GM23338 (cell line): ENCODE measurements around the gene UCK1. TPM values are rescaled to one million over a fixed set of nuclear protein-coding genes. Genes with fewer than 3 reads are reported as not detected.

ENCODE experiments used
- ATAC-seq: fragments of 200-7000 bp; cut with Tn5 transposase; 3 replicates; pipeline ENCODE4 v1.9.1; 2020
- DNase-seq: peaks from one replicate; pipeline ENCODE4 v3.0.0-alpha.2; 2015; ENCODE audit warnings: low spot score
- H2AFZ ChIP-seq: fragments of 200-600 bp; sonication (generic); 2 replicates; pipeline ENCODE4 v1.8.0; 2016; ENCODE audit warnings: antibody characterized with exemption, mild to moderate bottlenecking, moderate library complexity
- H3F3A ChIP-seq: fragments of 200-600 bp; sonication (generic); replicated peaks from 2 replicates; pipeline ENCODE4 v1.8.0; 2017; ENCODE audit warnings: antibody characterized with exemption, mixed run types, low read depth
- H3K27ac ChIP-seq: fragments of 200-600 bp; sonication (generic); 2 replicates; pipeline ENCODE4 v1.6.1; 2016; ENCODE audit warnings: low read depth
- H3K27me3 ChIP-seq: fragments of 200-600 bp; sonication (generic); 2 replicates; pipeline ENCODE4 v1.8.0; 2016; ENCODE audit warnings: mild to moderate bottlenecking, mixed run types, moderate library complexity; ENCODE audit not compliant: insufficient read depth
- H3K36me3 ChIP-seq: fragments of 200-600 bp; sonication (generic); 2 replicates; pipeline ENCODE4 v1.8.0; 2016; ENCODE audit warnings: mild to moderate bottlenecking; ENCODE audit not compliant: insufficient read depth
- H3K4me1 ChIP-seq: fragments of 200-600 bp; sonication (generic); 2 replicates; pipeline ENCODE4 v1.8.0; 2016; ENCODE audit warnings: mild to moderate bottlenecking, moderate library complexity; ENCODE audit not compliant: insufficient read depth
- H3K4me2 ChIP-seq: fragments of 200-600 bp; sonication (generic); 2 replicates; pipeline ENCODE4 v1.7.1; 2017; ENCODE audit warnings: mixed run types
- H3K4me3 ChIP-seq: fragments of 200-600 bp; sonication (generic); 2 replicates; pipeline ENCODE4 v1.6.1; 2016; ENCODE audit warnings: mixed run types
- H3K79me2 ChIP-seq: fragments of 200-600 bp; sonication (generic); replicated peaks from 2 replicates; pipeline ENCODE4 v1.8.0; 2017; ENCODE audit warnings: mild to moderate bottlenecking; ENCODE audit not compliant: insufficient read depth
- H3K9me2 ChIP-seq: fragments of 200-600 bp; sonication (generic); 2 replicates; pipeline ENCODE4 v1.8.0; 2017; ENCODE audit not compliant: insufficient read depth
- H4K20me1 ChIP-seq: fragments of 200-600 bp; sonication (generic); replicated peaks from 2 replicates; pipeline ENCODE4 v1.8.0; 2017; ENCODE audit warnings: mild to moderate bottlenecking; ENCODE audit not compliant: insufficient read depth
- H3K27ac Mint-ChIP-seq: 2 replicates; pipeline ENCODE4 v1.8.0; 2020; ENCODE audit warnings: inconsistent platforms, mild to moderate bottlenecking, moderate library complexity, mixed read lengths
- H3K27me3 Mint-ChIP-seq: 3 replicates; pipeline ENCODE4 v1.8.0; 2022; ENCODE audit warnings: low read depth, mild to moderate bottlenecking, moderate library complexity, mixed read lengths, inconsistent platforms; ENCODE audit not compliant: insufficient read depth, poor library complexity
- H3K36me3 Mint-ChIP-seq: 3 replicates; pipeline ENCODE4 v1.8.0; 2021; ENCODE audit warnings: low read depth, mild to moderate bottlenecking, inconsistent platforms, moderate library complexity, mixed read lengths
- H3K4me1 Mint-ChIP-seq: 3 replicates; pipeline ENCODE4 v1.8.0; 2020; ENCODE audit warnings: mild to moderate bottlenecking, inconsistent platforms, mixed read lengths
- H3K4me3 Mint-ChIP-seq: 3 replicates; pipeline ENCODE4 v1.8.0; 2021; ENCODE audit warnings: moderate library complexity, mild to moderate bottlenecking, inconsistent platforms, mixed read lengths
- H3K9me3 Mint-ChIP-seq: 3 replicates; pipeline ENCODE4 v1.8.0; 2020; ENCODE audit warnings: moderate library complexity, mild to moderate bottlenecking, inconsistent platforms, mixed read lengths
- CREB1 ChIP-seq: fragments of 250-450 bp; sonication (Bioruptor Pico); IDR thresholded peaks from 2 replicates; pipeline ENCODE4 v1.5.0; 2020; ENCODE audit warnings: low read depth, mild to moderate bottlenecking, moderate library complexity
- CTCF ChIP-seq, 2 experiments: fragments of 200-600 bp in 1 of 2; sonication (generic) in 1 of 2; conservative IDR thresholded peaks; 2 replicates each; pipeline versions ENCODE4 v1.5.1 to v1.6.1; 2016 to 2017; ENCODE audit warnings: antibody characterized with exemption in 2 of 2, low read depth in 2 of 2, mild to moderate bottlenecking in 2 of 2, moderate library complexity in 1 of 2
- EZH2 ChIP-seq: fragments of 200-600 bp; sonication (generic); IDR thresholded peaks from one replicate; pipeline ENCODE4 v1.8.0; 2017; ENCODE audit warnings: antibody characterized with exemption, mild to moderate bottlenecking, low read depth; ENCODE audit not compliant: unreplicated experiment
- EZH2phosphoT487 ChIP-seq: fragments of 200-600 bp; sonication (generic); IDR thresholded peaks from one replicate; pipeline ENCODE4 v1.8.1; 2018; ENCODE audit warnings: antibody characterized with exemption; ENCODE audit not compliant: unreplicated experiment
- JUNB ChIP-seq: IDR thresholded peaks from one replicate; pipeline ENCODE4 v1.6.1; 2016; ENCODE audit warnings: antibody characterized with exemption; ENCODE audit not compliant: unreplicated experiment
- NANOG ChIP-seq: IDR thresholded peaks from 2 replicates; pipeline ENCODE4 v1.6.1; 2016; ENCODE audit warnings: antibody characterized with exemption, borderline replicate concordance
- POLR2AphosphoS5 ChIP-seq: IDR thresholded peaks from 2 replicates; pipeline ENCODE4 v1.6.1; 2016; ENCODE audit warnings: antibody characterized with exemption, low read depth
- STAT1 ChIP-seq: IDR thresholded peaks from one replicate; pipeline ENCODE4 v1.6.1; 2016; ENCODE audit warnings: antibody characterized with exemption; ENCODE audit not compliant: unreplicated experiment
- ZNF114 ChIP-seq: fragments of 250-450 bp; sonication (Bioruptor Pico); IDR thresholded peaks from 2 replicates; pipeline ENCODE4 v1.5.0; 2020; ENCODE audit warnings: mild to moderate bottlenecking, moderate library complexity
- ZNF331 ChIP-seq: fragments of 250-450 bp; sonication (Bioruptor Pico); IDR thresholded peaks from 2 replicates; pipeline ENCODE4 v1.5.0; 2020; ENCODE audit warnings: low read depth, mild to moderate bottlenecking, moderate library complexity
- ZNF462 ChIP-seq: fragments of 250-450 bp; sonication (Bioruptor Pico); IDR thresholded peaks from 2 replicates; pipeline ENCODE4 v1.5.0; 2020; ENCODE audit warnings: mild to moderate bottlenecking, moderate library complexity
- polyA plus RNA-seq: library from polyadenylated mRNA; unstranded; fragments of >200 nt; fragmentation: Nextera tagmentation; extraction: Ambion mirVana; gene quantifications from 2 replicates; pipeline ENCODE4 v1.2.1, GENCODE V29; 2016
- total RNA-seq: library from RNA; depleted of rRNA; stranded (reverse); fragments of >200 nt; shearing (Covaris generic); gene quantifications from 2 replicates; pipeline ENCODE4 v1.2.3, GENCODE V29; 2014
- TF ChIP-seq, protein P1 (sequence below): IDR thresholded peaks from one replicate; pipeline ENCODE4 v1.6.1; 2018; ENCODE audit warnings: antibody characterized with exemption; ENCODE audit not compliant: unreplicated experiment
- TF ChIP-seq, protein P2 (sequence below): IDR thresholded peaks from 2 replicates; pipeline ENCODE4 v1.6.1; 2016; ENCODE audit warnings: antibody characterized with exemption

Gene UCK1
- total and polyA plus RNA-seq, 2 experiments from 2014 or later = 23.4 to 35.9 TPM

DNA sequence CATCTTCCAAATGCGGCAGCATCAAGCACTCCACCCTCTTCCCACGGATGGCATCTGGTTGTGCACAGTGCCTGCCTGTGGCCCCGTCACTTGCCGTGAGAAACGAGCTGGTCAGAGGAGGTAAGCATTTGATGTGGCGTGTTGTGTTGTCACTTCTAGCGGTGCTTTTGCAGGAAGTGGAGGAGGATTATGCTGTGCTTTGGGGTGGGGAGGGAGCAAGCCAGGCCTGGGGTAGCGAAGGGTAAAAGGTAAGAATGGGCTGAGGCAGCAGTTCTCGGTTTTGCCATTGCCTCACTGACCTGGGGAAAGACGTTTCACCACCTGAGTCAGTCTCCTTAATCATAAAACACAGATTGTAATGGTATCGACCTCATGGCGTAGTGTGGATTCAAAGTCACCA, 30.7 kb downstream of the UCK1 start (continued):
- no peak for TF ChIP-seq ZNF331 (CRISPR knock-in tag)

- DNase-seq (no peak), ATAC-seq (no peak)
- Mint-ChIP-seq H3K4me1 (peaks cover 18% of the 10 kb centered on the region), H3K36me3 (peaks cover 68% of the 10 kb centered on the region), H3K9me3 (no peaks in the 10 kb centered on the region; the same call in 2 of the 3 replicates), H3K27ac (no peak overlapping the region), H3K27me3 (peaks cover 52% of the 10 kb centered on the region), H3K4me3 (no peak overlapping the region)
- Histone ChIP-seq H3K4me3 (no peak overlapping the region), H4K20me1 (peaks cover 27% of the 10 kb centered on the region), H3K27me3 (no peaks in the 10 kb centered on the region; the same call in 1 of the 2 replicates), H3K79me2 (no peaks in the 10 kb centered on the region; the same call in none of the 2 replicates), H2AFZ (no peak overlapping the region), H3F3A (peaks cover 60% of the 10 kb centered on the region), H3K27ac (0 out of 2 replicates have a peak overlapping the region, but pooled peaks have one; percentile 72), H3K9me2 (no peaks in the 10 kb centered on the region), H3K4me2 (no peak overlapping the region), H3K4me1 (peaks cover 8% of the 10 kb centered on the region; the same call in 1 of the 2 replicates), H3K36me3 (peaks cover 41% of the 10 kb centered on the region)
- TF ChIP-seq POLR2AphosphoS5 (no peak), ZNF331 (CRISPR knock-in tag) (no peak), STAT1 (no peak), EZH2phosphoT487 (no peak), CTCF (conservative IDR thresholded peaks at IDR 0.05; ENCODE audit: low read depth in 2 of 2) (no peak), EZH2 (no peak), CREB1 (no peak), NANOG (no peak), JUNB (no peak), ZNF462 (CRISPR knock-in tag) (no peak), ZNF114 (no peak)
- TF ChIP-seq, protein P1, sequence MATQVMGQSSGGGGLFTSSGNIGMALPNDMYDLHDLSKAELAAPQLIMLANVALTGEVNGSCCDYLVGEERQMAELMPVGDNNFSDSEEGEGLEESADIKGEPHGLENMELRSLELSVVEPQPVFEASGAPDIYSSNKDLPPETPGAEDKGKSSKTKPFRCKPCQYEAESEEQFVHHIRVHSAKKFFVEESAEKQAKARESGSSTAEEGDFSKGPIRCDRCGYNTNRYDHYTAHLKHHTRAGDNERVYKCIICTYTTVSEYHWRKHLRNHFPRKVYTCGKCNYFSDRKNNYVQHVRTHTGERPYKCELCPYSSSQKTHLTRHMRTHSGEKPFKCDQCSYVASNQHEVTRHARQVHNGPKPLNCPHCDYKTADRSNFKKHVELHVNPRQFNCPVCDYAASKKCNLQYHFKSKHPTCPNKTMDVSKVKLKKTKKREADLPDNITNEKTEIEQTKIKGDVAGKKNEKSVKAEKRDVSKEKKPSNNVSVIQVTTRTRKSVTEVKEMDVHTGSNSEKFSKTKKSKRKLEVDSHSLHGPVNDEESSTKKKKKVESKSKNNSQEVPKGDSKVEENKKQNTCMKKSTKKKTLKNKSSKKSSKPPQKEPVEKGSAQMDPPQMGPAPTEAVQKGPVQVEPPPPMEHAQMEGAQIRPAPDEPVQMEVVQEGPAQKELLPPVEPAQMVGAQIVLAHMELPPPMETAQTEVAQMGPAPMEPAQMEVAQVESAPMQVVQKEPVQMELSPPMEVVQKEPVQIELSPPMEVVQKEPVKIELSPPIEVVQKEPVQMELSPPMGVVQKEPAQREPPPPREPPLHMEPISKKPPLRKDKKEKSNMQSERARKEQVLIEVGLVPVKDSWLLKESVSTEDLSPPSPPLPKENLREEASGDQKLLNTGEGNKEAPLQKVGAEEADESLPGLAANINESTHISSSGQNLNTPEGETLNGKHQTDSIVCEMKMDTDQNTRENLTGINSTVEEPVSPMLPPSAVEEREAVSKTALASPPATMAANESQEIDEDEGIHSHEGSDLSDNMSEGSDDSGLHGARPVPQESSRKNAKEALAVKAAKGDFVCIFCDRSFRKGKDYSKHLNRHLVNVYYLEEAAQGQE = no peak
- TF ChIP-seq, protein P2, sequence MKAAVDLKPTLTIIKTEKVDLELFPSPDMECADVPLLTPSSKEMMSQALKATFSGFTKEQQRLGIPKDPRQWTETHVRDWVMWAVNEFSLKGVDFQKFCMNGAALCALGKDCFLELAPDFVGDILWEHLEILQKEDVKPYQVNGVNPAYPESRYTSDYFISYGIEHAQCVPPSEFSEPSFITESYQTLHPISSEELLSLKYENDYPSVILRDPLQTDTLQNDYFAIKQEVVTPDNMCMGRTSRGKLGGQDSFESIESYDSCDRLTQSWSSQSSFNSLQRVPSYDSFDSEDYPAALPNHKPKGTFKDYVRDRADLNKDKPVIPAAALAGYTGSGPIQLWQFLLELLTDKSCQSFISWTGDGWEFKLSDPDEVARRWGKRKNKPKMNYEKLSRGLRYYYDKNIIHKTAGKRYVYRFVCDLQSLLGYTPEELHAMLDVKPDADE = no peak
These were observed 31.8 kb downstream of the UCK1 start for GRCh38 chr9:131499254-131499767.
